Daoy (cell line): ENCODE data around the gene USP32. TPM values are rescaled to one million over a fixed set of nuclear protein-coding genes. Genes with fewer than 3 reads are reported as not detected.
"Not testable (repeated sequence)": the region's sequence is repeated elsewhere in the genome, so short reads cannot be mapped to it uniquely, and the experiment has no call there.

Experiments
- DNase-seq: peaks from one replicate; pipeline ENCODE4 v3.0.0-alpha.2; 2015; ENCODE audit warnings: low read depth
- total RNA-seq: library from RNA; depleted of rRNA; stranded (reverse); fragments of >200 nt; shearing (Covaris generic); gene quantifications from 2 replicates; pipeline ENCODE4 v1.2.3, GENCODE V29; 2014

USP32 gene
- total RNA-seq, 1 experiment from 2014 or later: 18.4 TPM

GRCh38 chr17:60330731-60331130, 61.2 kb downstream of the USP32 start:
- DNase-seq: no peak

DNA sequence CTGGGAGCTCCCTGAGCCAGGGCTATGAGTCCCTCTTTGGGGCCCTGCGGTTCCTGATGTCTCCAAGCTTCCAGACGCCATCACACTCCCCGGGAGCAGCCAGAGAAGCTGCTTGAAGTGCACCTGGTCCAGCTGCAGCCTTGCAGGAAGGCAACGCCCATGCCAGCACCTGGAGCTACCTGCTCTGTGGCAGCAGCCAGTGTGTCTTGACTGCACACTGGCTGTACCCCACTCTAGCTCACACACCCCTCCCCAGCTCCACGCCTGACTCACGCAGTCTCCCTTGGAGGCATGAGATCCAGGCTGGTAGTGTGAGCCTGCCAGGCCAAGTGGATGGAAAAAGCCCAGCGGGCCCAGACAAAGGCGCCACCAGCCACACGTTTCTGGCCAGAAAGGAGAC, 63.3 kb downstream of the USP32 start:
- no peak for DNase-seq

DNA sequence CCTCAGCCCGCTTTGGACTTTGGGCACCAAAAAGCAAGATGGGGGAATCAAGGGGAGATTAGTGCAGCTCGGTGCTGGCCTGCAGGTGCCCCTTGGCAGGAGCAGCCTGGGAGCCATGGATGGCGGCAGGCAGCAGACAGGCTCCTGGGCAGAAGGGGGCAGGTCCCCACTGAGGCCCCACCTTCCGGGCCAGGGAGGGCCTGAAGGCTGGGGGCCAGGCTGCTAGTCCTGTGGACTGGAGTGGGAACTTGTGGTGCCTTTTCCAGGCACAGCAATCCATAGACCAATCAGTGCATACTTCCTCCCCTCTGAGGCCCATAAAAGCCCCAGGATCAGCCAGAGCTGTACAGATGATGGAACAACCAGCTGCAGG, 64.0 kb downstream of the USP32 start:
- DNase-seq: no peak

GRCh38 chr17:60327134-60327900, 64.6 kb downstream of the USP32 start:
- DNase-seq: no peak

DNA sequence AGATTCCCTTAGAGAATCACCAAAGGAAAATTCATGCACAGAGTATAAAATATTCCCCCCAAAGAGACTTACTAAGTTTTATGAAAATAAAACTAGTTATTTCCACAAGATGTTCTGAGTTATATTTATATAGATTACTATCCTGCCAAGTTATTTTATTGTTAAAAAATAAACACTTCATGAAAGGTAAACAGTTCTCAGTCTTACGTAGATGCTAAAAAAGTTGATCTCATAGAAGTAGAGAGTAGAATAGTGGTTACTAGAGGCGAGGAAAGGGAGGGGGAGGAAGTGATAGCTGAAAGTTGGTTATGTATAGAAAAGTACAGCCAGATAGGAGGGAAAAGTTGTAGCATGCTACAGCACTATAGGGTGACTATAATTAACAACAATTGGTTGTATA, 65.2 kb downstream of the USP32 start:
- no peak for DNase-seq

- DNase-seq: no peak
These were observed 66.0 kb downstream of the USP32 start for GRCh38 chr17:60325730-60326524.

GRCh38 chr17:60323754-60324153, 68.2 kb downstream of the USP32 start:
- no peak for DNase-seq

- no peak for DNase-seq
These were observed 69.9 kb downstream of the USP32 start for GRCh38 chr17:60322056-60322387.

- DNase-seq: no peak
These were observed 70.4 kb downstream of the USP32 start for GRCh38 chr17:60321336-60322055.

DNA sequence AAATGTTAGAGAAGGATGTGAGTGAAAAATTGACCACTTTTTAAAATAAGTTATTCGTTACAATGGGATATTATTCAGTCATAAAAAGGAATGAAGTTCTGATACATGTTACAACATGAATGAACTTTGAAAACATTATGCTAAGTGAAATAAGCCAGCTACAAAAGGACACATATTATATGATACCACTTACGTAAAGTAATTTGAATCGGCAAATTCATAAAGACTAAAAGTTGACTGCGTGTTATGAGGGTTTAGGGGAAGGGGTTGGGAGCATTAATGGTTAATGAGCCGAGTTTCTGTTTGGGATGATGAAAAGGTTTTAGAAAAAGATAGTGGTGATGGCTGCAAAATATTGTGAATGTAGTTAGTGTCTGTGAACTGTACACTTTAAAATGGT, 73.1 kb downstream of the USP32 start:
- no peak for DNase-seq

- no peak for DNase-seq
These were observed 73.6 kb downstream of the USP32 start for GRCh38 chr17:60318326-60318725.

DNA sequence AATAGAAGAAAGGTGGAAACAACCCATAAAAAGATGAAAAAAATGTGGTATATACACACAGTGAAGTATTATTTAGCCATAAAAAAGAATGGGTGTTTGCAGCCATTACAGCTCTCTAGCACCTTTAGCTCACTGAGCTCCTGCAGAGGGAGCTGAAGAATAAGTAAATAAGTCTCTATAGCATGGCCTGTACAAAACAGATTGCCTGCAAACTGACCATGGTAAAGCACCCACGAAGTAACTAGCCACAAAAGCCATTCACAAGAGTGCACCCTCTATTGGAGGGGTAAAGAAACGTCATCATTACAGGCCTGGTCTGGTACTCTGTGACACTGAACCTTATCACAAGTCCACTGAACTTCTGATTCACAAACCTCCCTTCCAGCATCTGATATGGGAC, 76.3 kb downstream of the USP32 start:
- no peak for DNase-seq

DNA sequence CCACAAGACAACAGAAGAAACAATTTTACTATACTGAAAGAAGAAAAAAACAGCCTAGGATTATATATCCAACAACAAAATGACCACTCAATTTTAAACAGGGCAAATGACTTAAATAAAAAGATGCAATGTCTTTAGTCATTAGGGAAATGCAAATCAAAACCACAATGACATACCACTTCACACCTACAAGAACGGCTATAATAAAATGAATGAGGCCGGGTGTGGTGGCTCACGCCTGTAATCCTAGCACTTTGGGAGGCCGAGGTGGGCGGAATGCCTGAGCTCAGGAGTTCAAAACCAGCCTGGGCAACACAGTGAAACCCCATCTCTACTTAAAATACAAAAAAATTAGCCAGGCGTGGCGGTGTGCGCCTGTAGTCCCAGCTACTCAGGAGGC, 77.0 kb downstream of the USP32 start:
- not testable (repeated sequence) for DNase-seq

- DNase-seq: no peak
These were observed 77.5 kb downstream of the USP32 start for GRCh38 chr17:60314423-60314822.

DNA sequence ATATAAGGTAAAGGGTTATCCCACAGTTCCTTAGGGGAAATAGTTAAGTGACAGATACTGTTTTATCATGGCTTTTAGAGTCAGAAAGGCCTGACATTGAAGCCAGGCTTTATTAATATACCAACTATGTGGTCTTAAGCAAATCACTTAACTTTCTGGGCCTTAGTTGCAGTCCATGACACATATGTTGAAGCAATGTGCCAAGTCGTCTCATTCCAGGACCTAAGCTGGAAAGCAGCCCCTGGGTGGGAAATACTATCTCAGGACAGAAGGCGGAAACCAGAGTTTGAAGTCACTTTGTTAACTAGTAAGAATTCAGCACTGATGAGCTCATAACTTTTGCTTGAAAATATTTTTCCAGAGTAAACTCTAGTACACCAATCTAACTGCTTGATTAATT, 80.0 kb downstream of the USP32 start:
- no peak for DNase-seq

DNA sequence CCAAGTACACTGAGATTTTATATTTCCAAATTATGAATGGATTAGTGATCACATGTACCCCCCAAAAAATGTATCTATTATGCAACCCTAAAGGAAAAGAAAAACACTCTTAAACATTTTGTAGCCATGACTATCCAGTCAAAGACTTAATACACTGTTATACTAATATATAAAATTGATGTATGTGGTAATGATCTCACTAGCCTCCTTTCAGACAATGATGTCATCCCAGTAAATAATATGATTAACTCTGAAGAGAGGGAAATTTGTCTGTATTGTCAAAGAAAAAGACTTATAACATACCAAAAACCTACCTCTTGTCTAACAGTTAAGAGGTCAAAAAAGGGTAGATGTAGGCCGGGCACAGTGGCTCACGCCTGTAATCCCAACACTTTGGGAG, 80.7 kb downstream of the USP32 start:
- DNase-seq: no peak

- DNase-seq: no peak
These were observed 86.8 kb downstream of the USP32 start for GRCh38 chr17:60305141-60305540.

- DNase-seq: no peak
These were observed 87.4 kb downstream of the USP32 start for GRCh38 chr17:60304502-60304901.

DNA sequence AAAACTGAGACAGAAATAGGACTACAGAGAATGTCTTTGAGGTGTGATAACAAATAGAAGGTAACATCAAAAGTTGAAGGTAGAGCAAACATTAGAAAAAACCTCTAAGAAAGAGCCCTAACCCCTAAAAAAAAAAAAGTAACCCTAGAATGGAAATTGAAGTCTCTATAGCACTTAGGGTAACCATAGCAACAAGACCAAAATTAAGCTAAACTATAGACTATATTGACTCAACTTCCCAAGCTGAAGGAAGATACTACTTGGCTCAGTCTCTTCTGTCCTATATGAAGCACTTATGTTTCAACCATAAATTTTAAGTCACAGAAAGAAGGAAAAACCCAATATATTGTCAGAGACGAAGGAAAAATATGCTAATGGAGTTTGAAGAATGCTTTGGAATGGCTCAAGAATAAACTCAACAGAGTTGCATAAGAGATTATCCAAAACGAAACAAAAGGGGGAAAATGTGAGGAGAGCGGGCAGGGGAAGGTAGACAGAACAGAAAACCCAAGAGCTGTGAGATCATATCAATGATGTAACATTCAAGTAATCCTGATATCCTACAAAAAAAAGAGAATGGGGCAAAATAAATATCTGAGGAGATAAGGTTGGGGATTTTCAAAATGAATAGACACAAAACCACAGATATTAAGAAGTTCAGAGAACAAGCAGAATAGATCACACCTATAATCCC, 88.4 kb downstream of the USP32 start:
- DNase-seq: no peak

DNA sequence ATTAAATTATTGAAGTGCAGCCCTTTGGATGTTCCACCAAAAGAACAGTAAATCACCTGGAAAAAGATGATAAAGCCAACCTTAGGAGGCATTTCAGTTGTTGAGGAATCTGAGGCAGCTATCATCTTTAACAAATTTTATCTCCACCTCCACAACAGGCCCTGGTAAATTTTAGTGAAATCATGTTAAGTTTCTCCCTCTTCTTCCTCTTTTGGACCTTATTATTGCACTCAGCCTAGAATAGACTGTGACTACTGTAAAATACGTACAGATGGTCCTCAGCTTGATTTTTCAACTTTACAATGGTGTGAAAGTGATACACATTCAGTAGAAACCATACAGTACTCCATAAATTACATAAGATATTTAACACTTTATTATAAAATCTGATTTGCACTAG, 90.3 kb downstream of the USP32 start:
- no peak for DNase-seq

DNA sequence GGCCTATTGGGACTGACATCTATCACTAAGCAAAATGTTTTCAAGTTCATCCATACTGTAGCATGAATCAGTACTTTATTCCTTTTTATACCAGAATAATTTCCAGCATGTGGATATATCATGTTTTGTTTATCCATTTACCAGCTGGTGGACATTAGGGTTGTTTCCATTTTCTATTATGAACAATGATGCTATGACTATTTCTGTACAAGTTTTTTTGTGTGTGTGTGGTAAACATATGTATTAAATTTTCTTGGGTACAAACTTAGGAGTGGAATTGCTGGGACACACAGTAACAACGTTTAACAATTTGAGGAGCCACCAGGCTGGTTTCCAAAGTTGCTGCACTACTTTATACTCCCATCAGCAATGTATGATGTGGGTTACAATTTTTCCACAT, 91.0 kb downstream of the USP32 start:
- DNase-seq: no peak

DNA sequence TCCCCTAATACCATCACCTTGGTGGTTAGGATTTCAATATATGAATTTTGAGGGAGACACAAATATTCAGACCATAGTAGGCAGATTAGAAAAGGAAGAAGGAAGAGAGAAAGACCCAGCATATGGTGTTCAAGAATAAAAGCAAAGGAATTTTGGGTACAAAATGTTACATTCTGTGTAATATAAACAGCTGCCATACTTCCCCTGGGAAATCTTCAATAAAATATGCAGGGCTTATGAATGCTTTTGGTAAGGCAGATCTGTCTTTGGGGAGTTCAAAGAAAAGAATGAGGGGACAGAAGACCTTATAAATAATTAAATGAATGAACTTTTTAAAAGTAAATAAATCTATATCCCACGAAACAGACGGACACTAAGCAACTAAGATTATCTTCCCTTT, 91.9 kb downstream of the USP32 start:
- no peak for DNase-seq
